ENCODE measurements around the gene SORBS1. TPM values are rescaled to one million over a fixed set of nuclear protein-coding genes. Genes with fewer than 3 reads are reported as not detected.

SORBS1 gene
- total RNA-seq, 1 donor from 2014 or later: 896 TPM

- peaks cover 10% of the 10 kb centered on the region for H3K9me3 ChIP-seq (replicated peaks)
- H3K36me3 ChIP-seq: peaks cover 8% of the 10 kb centered on the region
- DNase-seq: no peak
- H3K4me3 ChIP-seq: no peak overlapping the region
- H3K27me3 ChIP-seq (ENCODE audit: low read depth): no peaks in the 10 kb centered on the region
- TF ChIP-seq, protein P1, sequence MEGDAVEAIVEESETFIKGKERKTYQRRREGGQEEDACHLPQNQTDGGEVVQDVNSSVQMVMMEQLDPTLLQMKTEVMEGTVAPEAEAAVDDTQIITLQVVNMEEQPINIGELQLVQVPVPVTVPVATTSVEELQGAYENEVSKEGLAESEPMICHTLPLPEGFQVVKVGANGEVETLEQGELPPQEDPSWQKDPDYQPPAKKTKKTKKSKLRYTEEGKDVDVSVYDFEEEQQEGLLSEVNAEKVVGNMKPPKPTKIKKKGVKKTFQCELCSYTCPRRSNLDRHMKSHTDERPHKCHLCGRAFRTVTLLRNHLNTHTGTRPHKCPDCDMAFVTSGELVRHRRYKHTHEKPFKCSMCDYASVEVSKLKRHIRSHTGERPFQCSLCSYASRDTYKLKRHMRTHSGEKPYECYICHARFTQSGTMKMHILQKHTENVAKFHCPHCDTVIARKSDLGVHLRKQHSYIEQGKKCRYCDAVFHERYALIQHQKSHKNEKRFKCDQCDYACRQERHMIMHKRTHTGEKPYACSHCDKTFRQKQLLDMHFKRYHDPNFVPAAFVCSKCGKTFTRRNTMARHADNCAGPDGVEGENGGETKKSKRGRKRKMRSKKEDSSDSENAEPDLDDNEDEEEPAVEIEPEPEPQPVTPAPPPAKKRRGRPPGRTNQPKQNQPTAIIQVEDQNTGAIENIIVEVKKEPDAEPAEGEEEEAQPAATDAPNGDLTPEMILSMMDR (IDR thresholded peaks at IDR 0.05; ENCODE audit: borderline replicate concordance): no peak
- peaks cover 86% of the 10 kb centered on the region for H3K4me1 ChIP-seq
- no peak overlapping the region for H3K27ac ChIP-seq (replicated peaks)
- intact Hi-C loops (cut with micrococcal nuclease): loop anchor here (10.0 kb wide), 2 partner anchors 79 to 119 kb away; no protein-coding TSS in a partner anchor
Observed at GRCh38 chr10:95553674-95554073, 7.5 kb downstream of the SORBS1 start.

GRCh38 chr10:95552679-95553342 lies 8.4 kb downstream of the SORBS1 start:
- no peak for DNase-seq
- TF ChIP-seq, protein P1 (IDR thresholded peaks at IDR 0.05; ENCODE audit: borderline replicate concordance): no peak
- Histone ChIP-seq H3K27ac (replicated peaks) (peak overlapping the region; percentile 53), H3K4me1 (peaks cover 86% of the 10 kb centered on the region), H3K4me3 (no peak overlapping the region), H3K36me3 (peaks cover 8% of the 10 kb centered on the region), H3K27me3 (ENCODE audit: low read depth) (no peaks in the 10 kb centered on the region), H3K9me3 (replicated peaks) (peaks cover 10% of the 10 kb centered on the region)
- intact Hi-C loops (cut with micrococcal nuclease): loop anchor here (10.0 kb wide), 2 partner anchors 78 to 118 kb away; no protein-coding TSS in a partner anchor

- peak overlapping the region; percentile 7 for H3K4me3 ChIP-seq
- no peaks in the 10 kb centered on the region for H3K27me3 ChIP-seq (ENCODE audit: low read depth)
- intact Hi-C loops (cut with micrococcal nuclease): loop anchor here (10.0 kb wide), 2 partner anchors 75 to 115 kb away; no protein-coding TSS in a partner anchor
- peaks cover 8% of the 10 kb centered on the region for H3K36me3 ChIP-seq
- H3K27ac ChIP-seq (replicated peaks): peak overlapping the region; percentile 92
- H3K4me1 ChIP-seq: peaks cover 86% of the 10 kb centered on the region
- no peak for DNase-seq
- peaks cover 10% of the 10 kb centered on the region for H3K9me3 ChIP-seq (replicated peaks)
- TF ChIP-seq, protein P1 (IDR thresholded peaks at IDR 0.05; ENCODE audit: borderline replicate concordance): no peak
Observed at GRCh38 chr10:95550073-95550672, 11.0 kb downstream of the SORBS1 start.

GRCh38 chr10:95547791-95548435 lies 13.3 kb downstream of the SORBS1 start:
- no peak for DNase-seq
- intact Hi-C loops (cut with micrococcal nuclease): no loop called here
- peaks cover 100% of the 10 kb centered on the region for H3K4me1 ChIP-seq
- H3K27me3 ChIP-seq (ENCODE audit: low read depth): no peaks in the 10 kb centered on the region
- H3K4me3 ChIP-seq: no peak overlapping the region
- H3K27ac ChIP-seq (replicated peaks): peak overlapping the region; percentile 92
- H3K36me3 ChIP-seq: peaks cover 3% of the 10 kb centered on the region
- TF ChIP-seq, protein P1 (IDR thresholded peaks at IDR 0.05; ENCODE audit: borderline replicate concordance): no peak
- H3K9me3 ChIP-seq (replicated peaks): peaks cover 2% of the 10 kb centered on the region

DNA sequence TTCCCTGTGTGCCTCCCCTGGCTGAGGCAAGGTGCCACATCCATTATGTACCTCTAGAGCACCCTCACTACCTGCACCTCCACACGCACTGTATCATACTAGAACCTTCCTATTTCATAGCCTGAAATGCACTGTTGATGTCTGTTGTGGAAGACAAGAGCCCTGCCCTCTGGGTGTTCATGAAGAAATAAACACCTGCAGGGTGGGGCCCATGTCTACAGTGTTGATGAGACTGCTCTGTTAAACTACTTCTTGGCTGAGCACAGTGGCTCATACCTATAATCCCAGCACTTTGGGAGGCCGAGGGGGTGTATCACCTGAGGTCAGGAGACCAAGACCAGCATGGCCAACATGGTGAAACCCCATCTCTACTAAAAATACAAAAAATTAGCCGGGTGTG lies 14.0 kb downstream of the SORBS1 start:
- Histone ChIP-seq H3K36me3 (no peaks in the 10 kb centered on the region), H3K4me1 (peaks cover 100% of the 10 kb centered on the region), H3K27ac (replicated peaks) (peak overlapping the region; percentile 92), H3K27me3 (ENCODE audit: low read depth) (no peaks in the 10 kb centered on the region), H3K4me3 (no peak overlapping the region), H3K9me3 (replicated peaks) (no peaks in the 10 kb centered on the region)
- DNase-seq: no peak
- TF ChIP-seq, protein P1 (IDR thresholded peaks at IDR 0.05; ENCODE audit: borderline replicate concordance): no peak
- intact Hi-C loops (cut with micrococcal nuclease): no loop called here

Measured in left ventricle myocardium inferior (tissue), 1 donor.